DND-41 (cell line): ENCODE measurements around the gene ASIC4.

Source experiments
- EZH2 ChIP-seq: IDR thresholded peaks from 3 replicates; pipeline ENCODE4 v1.6.1; 2012; ENCODE audit warnings: borderline replicate concordance, low read depth, mild to moderate bottlenecking, moderate library complexity, low read length, inconsistent platforms; ENCODE audit not compliant: severe bottlenecking
- TF ChIP-seq, protein P1 (sequence below): IDR thresholded peaks from 2 replicates; pipeline ENCODE4 v1.5.1; 2012; ENCODE audit warnings: borderline replicate concordance, low read length, moderate library complexity, mild to moderate bottlenecking; ENCODE audit not compliant: poor library complexity, severe bottlenecking; ENCODE audit errors: extremely low read depth

DNA sequence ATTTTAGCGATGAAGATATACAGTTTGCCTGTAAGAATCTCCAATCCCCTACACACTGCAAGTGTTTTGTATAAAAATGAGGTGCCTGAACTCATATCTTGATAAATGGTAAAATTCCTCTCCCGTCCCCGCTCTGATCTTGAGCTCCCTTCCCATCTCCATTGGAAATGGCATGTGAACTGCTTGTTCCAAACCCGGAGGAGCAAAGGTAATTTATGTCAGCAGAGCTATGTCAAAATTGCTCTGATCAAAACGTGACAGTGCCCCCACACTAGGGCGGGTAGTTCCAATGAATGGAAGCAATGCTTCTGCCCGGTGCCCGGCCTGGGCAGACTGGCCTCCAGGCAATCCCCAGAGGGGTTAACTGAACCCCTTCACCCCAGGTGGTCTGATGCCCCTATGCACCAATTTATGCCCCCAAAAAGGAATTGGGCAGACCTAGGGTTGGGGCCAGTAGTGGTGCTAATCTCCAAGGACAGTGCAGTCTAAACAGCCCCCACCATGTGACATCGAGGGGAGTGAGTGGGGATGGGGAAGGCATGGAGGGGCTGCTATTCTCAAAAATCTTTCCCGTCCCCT, 19.2 kb upstream of the ASIC4 start:
- TF ChIP-seq EZH2: no peak
- TF ChIP-seq, protein P1, sequence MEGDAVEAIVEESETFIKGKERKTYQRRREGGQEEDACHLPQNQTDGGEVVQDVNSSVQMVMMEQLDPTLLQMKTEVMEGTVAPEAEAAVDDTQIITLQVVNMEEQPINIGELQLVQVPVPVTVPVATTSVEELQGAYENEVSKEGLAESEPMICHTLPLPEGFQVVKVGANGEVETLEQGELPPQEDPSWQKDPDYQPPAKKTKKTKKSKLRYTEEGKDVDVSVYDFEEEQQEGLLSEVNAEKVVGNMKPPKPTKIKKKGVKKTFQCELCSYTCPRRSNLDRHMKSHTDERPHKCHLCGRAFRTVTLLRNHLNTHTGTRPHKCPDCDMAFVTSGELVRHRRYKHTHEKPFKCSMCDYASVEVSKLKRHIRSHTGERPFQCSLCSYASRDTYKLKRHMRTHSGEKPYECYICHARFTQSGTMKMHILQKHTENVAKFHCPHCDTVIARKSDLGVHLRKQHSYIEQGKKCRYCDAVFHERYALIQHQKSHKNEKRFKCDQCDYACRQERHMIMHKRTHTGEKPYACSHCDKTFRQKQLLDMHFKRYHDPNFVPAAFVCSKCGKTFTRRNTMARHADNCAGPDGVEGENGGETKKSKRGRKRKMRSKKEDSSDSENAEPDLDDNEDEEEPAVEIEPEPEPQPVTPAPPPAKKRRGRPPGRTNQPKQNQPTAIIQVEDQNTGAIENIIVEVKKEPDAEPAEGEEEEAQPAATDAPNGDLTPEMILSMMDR: no peak
